ENCODE data around the gene ATP12A. TPM values are rescaled to one million over a fixed set of nuclear protein-coding genes. Genes with fewer than 3 reads are reported as not detected.
A peak's percentile ranks its signal among the peaks of the same experiment; 100 is the strongest.

The ATP12A gene
- polyA plus RNA-seq, 2 of the 4 experiments (the other 2 are of a cell fraction), result not detected

DNA sequence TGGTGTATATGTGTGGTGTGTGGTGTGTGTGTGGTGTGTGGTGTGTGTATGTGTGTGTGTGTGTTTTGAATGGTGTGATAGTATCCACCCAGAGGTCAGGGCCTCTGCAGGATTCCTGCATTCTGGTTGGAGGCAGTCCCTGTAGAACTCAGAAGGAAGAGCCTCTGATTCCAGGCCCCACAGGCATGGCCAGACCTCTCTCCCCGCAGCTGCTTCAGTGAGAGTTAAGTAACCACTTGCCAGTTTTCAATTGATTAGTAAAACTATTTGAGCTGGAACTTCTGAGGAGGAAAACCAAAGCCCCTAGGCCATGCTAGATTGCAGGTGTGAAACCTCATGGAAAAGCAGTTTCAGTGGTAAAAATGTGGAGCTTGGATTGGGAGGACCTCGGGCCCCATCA lies 2.1 kb downstream of the ATP12A start:
- ChIA-PET POLR2A (no interaction called here), CTCF (interaction anchor here (1.0 to 1.9 kb wide), 6 partner anchors 8 to 44 kb away, joined by 3 to 10 read pairs (median 4); no protein-coding TSS in a partner anchor)
- Histone ChIP-seq H3K27ac (no peak overlapping the region), H3K4me3 (no peak overlapping the region), H3K4me1 (no peaks in the 10 kb centered on the region), H3K4me2 (no peak overlapping the region), H3K9me3 (no peaks in the 10 kb centered on the region)
- ATAC-seq, result no peak
- DNase-seq (ENCODE audit: low read depth in 1 of 2, low spot score in 1 of 2), result no peak
- FAIRE-seq, result no peak
- 60% methylated on average over 1 of the region's 2 CpGs for WGBS (ENCODE audit: missing lambda C conversion rate)
- TF ChIP-seq RNF2 (IDR thresholded peaks at IDR 0.05; ENCODE audit: borderline replicate concordance, low read depth), result no peak
- no peak for TF ChIP-seq EHF (CRISPR knock-in tag; IDR thresholded peaks at IDR 0.05)
- no peak for TF ChIP-seq JUN (IDR thresholded peaks at IDR 0.05)
- TF ChIP-seq, protein P1, sequence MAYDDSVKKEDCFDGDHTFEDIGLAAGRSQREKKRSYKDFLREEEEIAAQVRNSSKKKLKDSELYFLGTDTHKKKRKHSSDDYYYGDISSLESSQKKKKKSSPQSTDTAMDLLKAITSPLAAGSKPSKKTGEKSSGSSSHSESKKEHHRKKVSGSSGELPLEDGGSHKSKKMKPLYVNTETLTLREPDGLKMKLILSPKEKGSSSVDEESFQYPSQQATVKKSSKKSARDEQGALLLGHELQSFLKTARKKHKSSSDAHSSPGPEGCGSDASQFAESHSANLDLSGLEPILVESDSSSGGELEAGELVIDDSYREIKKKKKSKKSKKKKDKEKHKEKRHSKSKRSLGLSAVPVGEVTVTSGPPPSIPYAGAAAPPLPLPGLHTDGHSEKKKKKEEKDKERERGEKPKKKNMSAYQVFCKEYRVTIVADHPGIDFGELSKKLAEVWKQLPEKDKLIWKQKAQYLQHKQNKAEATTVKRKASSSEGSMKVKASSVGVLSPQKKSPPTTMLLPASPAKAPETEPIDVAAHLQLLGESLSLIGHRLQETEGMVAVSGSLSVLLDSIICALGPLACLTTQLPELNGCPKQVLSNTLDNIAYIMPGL (CRISPR knock-in tag; IDR thresholded peaks at IDR 0.05; ENCODE audit: borderline replicate concordance), result no peak
- TF ChIP-seq RARB (CRISPR knock-in tag; IDR thresholded peaks at IDR 0.05), result no peak
- no peak for TF ChIP-seq USF2 (IDR thresholded peaks at IDR 0.05)
- TF ChIP-seq KDM5A (IDR thresholded peaks at IDR 0.05), result no peak
- TF ChIP-seq CEBPB (IDR thresholded peaks at IDR 0.05), result no peak
- TF ChIP-seq EP300 (IDR thresholded peaks at IDR 0.05), result no peak
- no peak for TF ChIP-seq HEYL (CRISPR knock-in tag; IDR thresholded peaks at IDR 0.05)

- ATAC-seq (no peak), DNase-seq (ENCODE audit: low read depth in 1 of 2, low spot score in 1 of 2) (no peak), FAIRE-seq (no peak)
- ChIA-PET POLR2A (no interaction called here), CTCF (interaction anchor here (0.6 to 1.9 kb wide), 11 partner anchors 8 to 128 kb away, joined by 3 to 10 read pairs (median 4); no protein-coding TSS in a partner anchor)
- H3K27ac ChIP-seq, result no peak overlapping the region
- H3K9me3 ChIP-seq, result no peaks in the 10 kb centered on the region
- H3K4me3 ChIP-seq, result no peak overlapping the region
- H3K4me2 ChIP-seq, result no peak overlapping the region
- TF ChIP-seq RCOR1 (IDR thresholded peaks at IDR 0.05; ENCODE audit: low read depth, low read length) (no peak), MAX (IDR thresholded peaks at IDR 0.05) (no peak), BHLHE40 (IDR thresholded peaks at IDR 0.05; ENCODE audit: low read depth, low read length) (no peak), HDAC2 (IDR thresholded peaks at IDR 0.05) (no peak)
- no peaks in the 10 kb centered on the region for H3K4me1 ChIP-seq
- 38% methylated on average over 5 of the region's 5 CpGs for WGBS (ENCODE audit: missing lambda C conversion rate)
These were observed 3.1 kb downstream of the ATP12A start for GRCh38 chr13:24683351-24683750.

DNA sequence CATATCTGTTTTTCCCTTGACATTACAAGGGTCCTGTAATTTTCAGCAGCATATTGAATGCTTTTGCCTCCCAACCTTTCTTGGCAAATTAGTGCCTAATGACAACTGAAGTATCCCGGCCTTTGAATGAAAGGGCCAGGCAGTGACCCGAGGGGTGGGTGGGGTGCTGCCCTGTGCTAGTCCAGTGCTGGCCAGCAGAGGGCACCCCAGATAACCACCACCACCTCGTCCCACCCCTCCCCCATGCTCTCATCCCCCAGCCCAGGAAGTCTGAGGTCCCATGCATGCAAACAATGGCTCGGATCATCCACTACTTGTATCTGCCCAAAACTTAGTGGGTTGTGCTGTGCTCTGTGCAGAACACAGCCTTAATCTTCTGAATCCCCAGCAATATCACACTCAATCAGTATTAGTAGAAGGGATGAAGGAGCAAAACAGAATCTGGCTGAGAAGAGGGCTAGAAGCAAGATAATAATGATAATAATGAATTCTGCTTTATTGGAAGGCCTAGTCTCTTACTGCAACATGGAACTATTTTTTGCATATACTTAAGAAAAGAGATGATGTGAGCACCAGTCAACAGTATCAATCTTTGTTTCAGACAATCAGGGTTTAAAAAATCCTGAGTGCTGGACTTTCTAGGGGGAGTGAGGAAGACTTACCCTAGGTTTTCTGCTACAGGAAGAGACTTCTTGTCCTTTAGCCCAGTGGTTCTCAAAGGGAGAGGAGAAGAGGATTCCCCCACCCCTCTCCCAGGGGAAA lies 3.8 kb downstream of the ATP12A start:
- TF ChIP-seq SMC3 (IDR thresholded peaks at IDR 0.05) (peak; percentile 48; the same call in 2 of the 3 replicates), HOXB5 (CRISPR knock-in tag; IDR thresholded peaks at IDR 0.05) (no peak), RAD21 (conservative IDR thresholded peaks at IDR 0.05 in 1 of 2, IDR thresholded peaks at IDR 0.05 in 1 of 2) (0 out of 5 replicates have a peak, but pooled peaks have one; percentile 7 to 23), KDM1A (IDR thresholded peaks at IDR 0.05; ENCODE audit: low read depth) (no peak), NPAS2 (CRISPR knock-in tag; IDR thresholded peaks at IDR 0.05; ENCODE audit: borderline replicate concordance) (no peak), JUNB (IDR thresholded peaks at IDR 0.05) (no peak), CHD4 (IDR thresholded peaks at IDR 0.05; ENCODE audit: borderline replicate concordance) (no peak), EP300 (IDR thresholded peaks at IDR 0.05) (no peak), RCOR1 (IDR thresholded peaks at IDR 0.05; ENCODE audit: low read depth, low read length) (no peak)
- TF ChIP-seq, protein P2, sequence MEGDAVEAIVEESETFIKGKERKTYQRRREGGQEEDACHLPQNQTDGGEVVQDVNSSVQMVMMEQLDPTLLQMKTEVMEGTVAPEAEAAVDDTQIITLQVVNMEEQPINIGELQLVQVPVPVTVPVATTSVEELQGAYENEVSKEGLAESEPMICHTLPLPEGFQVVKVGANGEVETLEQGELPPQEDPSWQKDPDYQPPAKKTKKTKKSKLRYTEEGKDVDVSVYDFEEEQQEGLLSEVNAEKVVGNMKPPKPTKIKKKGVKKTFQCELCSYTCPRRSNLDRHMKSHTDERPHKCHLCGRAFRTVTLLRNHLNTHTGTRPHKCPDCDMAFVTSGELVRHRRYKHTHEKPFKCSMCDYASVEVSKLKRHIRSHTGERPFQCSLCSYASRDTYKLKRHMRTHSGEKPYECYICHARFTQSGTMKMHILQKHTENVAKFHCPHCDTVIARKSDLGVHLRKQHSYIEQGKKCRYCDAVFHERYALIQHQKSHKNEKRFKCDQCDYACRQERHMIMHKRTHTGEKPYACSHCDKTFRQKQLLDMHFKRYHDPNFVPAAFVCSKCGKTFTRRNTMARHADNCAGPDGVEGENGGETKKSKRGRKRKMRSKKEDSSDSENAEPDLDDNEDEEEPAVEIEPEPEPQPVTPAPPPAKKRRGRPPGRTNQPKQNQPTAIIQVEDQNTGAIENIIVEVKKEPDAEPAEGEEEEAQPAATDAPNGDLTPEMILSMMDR (IDR thresholded peaks at IDR 0.05), result peak; percentile 54
- Histone ChIP-seq H3K27ac (no peak overlapping the region), H3K9me3 (no peaks in the 10 kb centered on the region), H3K4me3 (no peak overlapping the region), H3K4me1 (no peaks in the 10 kb centered on the region), H3K4me2 (no peak overlapping the region)
- peak; percentile 77 to 91 for ATAC-seq
- ChIA-PET POLR2A (no interaction called here), CTCF (interaction anchor here (0.7 to 1.9 kb wide), 12 partner anchors 8 to 45 kb away, joined by 3 to 10 read pairs (median 4); no protein-coding TSS in a partner anchor)
- 0% methylated on average over 2 of the region's 4 CpGs for WGBS (ENCODE audit: missing lambda C conversion rate)
- FAIRE-seq, result no peak
- DNase-seq (ENCODE audit: low read depth in 1 of 2, low spot score in 1 of 2), result peak; percentile 35 to 61
